OCI-LY7 (cell line): ENCODE data around the gene PAK5. TPM values are rescaled to one million over a fixed set of nuclear protein-coding genes. Genes with fewer than 3 reads are reported as not detected.

Source experiments
- BruUV-seq: library from RNA; stranded (reverse); fragments of 400-500 nt; replicated peaks from 2 replicates; lab custom pipeline; 2021; lab: Mats Ljungman, UMichigan
- CTCF ChIA-PET: fragments of 300-600 bp; sonication (Branson Sonifier 250); formaldehyde crosslinking; loops from one replicate; lab custom pipeline; 2022; ENCODE audit warnings: antibody characterized with exemption; ENCODE audit not compliant: unreplicated experiment; lab: Charles Lee
- POLR2A ChIA-PET: fragments of 300-600 bp; sonication (Branson Sonifier 250); formaldehyde crosslinking; loops from one replicate; lab custom pipeline; 2022; ENCODE audit warnings: antibody characterized with exemption; lab: Charles Lee
- DNase-seq: peaks from one replicate; pipeline ENCODE4 v3.0.0-alpha.2; 2015; ENCODE audit warnings: low spot score
- H2AFZ ChIP-seq: fragments of 200-600 bp; sonication (generic), shearing (Covaris generic); 2 replicates; pipeline ENCODE4 v1.6.1; 2014; ENCODE audit warnings: mild to moderate bottlenecking, antibody characterized with exemption, low read length, moderate library complexity
- H3K27ac ChIP-seq: fragments of 200-600 bp; sonication (generic); 2 replicates; pipeline ENCODE4 v1.5.1; 2014; ENCODE audit warnings: mixed run types, low read depth, mild to moderate bottlenecking, moderate library complexity, low read length, inconsistent platforms; ENCODE audit not compliant: poor library complexity, severe bottlenecking
- H3K36me3 ChIP-seq: fragments of 200-600 bp; sonication (generic); 2 replicates; pipeline ENCODE4 v1.6.1; 2014; ENCODE audit warnings: mild to moderate bottlenecking, antibody characterized with exemption, low read length, moderate library complexity, mixed read lengths; ENCODE audit not compliant: insufficient read depth
- H3K4me1 ChIP-seq: fragments of 200-600 bp; sonication (generic); 2 replicates; pipeline ENCODE4 v1.5.1; 2014; ENCODE audit warnings: mild to moderate bottlenecking, low read length; ENCODE audit not compliant: insufficient read depth, poor library complexity, severe bottlenecking
- H3K4me2 ChIP-seq: fragments of 200-600 bp; sonication (generic); 2 replicates; pipeline ENCODE4 v1.6.1; 2014; ENCODE audit warnings: mild to moderate bottlenecking, low read length
- H3K4me3 ChIP-seq: fragments of 200-600 bp; sonication (generic); 2 replicates; pipeline ENCODE4 v1.5.1; 2014; ENCODE audit warnings: mild to moderate bottlenecking, low read depth, low read length; ENCODE audit not compliant: poor library complexity, severe bottlenecking
- H3K79me2 ChIP-seq: fragments of 200-600 bp; sonication (generic); 2 replicates; pipeline ENCODE4 v1.6.1; 2016; ENCODE audit warnings: low read depth, mild to moderate bottlenecking, low read length, moderate library complexity, mixed read lengths; ENCODE audit not compliant: insufficient read depth
- H3K9me2 ChIP-seq: fragments of 200-600 bp; sonication (generic); 2 replicates; pipeline ENCODE4 v1.6.1; 2016; ENCODE audit warnings: mild to moderate bottlenecking, low read length, mixed read lengths; ENCODE audit not compliant: insufficient read depth
- H3K9me3 ChIP-seq: fragments of 200-600 bp; sonication (generic); 2 replicates; pipeline ENCODE4 v1.6.1; 2014; ENCODE audit warnings: mild to moderate bottlenecking, mixed run types, low read length, mixed read lengths
- H4K20me1 ChIP-seq: fragments of 200-600 bp; sonication (generic); 2 replicates; pipeline ENCODE4 v1.6.1; 2014; ENCODE audit warnings: mild to moderate bottlenecking, antibody characterized with exemption, low read length, moderate library complexity, mixed read lengths; ENCODE audit not compliant: insufficient read depth
- CTCF ChIP-seq: fragments of 200-600 bp; sonication (generic); conservative IDR thresholded peaks from 2 replicates; pipeline ENCODE4 v1.5.1; 2014; ENCODE audit warnings: mild to moderate bottlenecking, antibody characterized with exemption, low read length, moderate library complexity, mixed read lengths
- EZH2phosphoT487 ChIP-seq: fragments of 200-600 bp; sonication (generic); IDR thresholded peaks from 2 replicates; pipeline ENCODE4 v1.6.1; 2018; ENCODE audit warnings: low read depth, borderline replicate concordance, mild to moderate bottlenecking, mixed run types, antibody characterized with exemption, low read length, moderate library complexity, mixed read lengths
- intact Hi-C: fragments of 100-400 bp; cut with micrococcal nuclease; formaldehyde crosslinking; loops from one replicate; pipeline ENCODE4 v1.10.0; 2022; ENCODE audit not compliant: unreplicated experiment
- total RNA-seq, 2 experiments: library from RNA; depleted of rRNA in 1 of 2; stranded (reverse); fragments of >200 nt in 1 of 2; shearing (Covaris generic) in 1 of 2; gene quantifications; 2 replicates each; pipeline ENCODE4 v1.2.3, GENCODE V29; 2014 to 2022

The PAK5 gene
- total RNA-seq, 2 experiments from 2014 or later = not detected

GRCh38 chr20:9581509-9581908, 257.4 kb downstream of the PAK5 start:
- TF ChIP-seq CTCF (no peak), EZH2phosphoT487 (no peak)
- intact Hi-C loops = no loop called here
- H3K4me1 ChIP-seq = no peaks in the 10 kb centered on the region
- H2AFZ ChIP-seq = no peak overlapping the region
- H4K20me1 ChIP-seq = no peaks in the 10 kb centered on the region
- ChIA-PET POLR2A (no interaction called here), CTCF (no interaction called here)
- no peaks in the 10 kb centered on the region for H3K36me3 ChIP-seq
- no peaks in the 10 kb centered on the region for H3K9me2 ChIP-seq
- no peaks in the 10 kb centered on the region for H3K9me3 ChIP-seq
- BruUV-seq = no TSS peak
- H3K4me2 ChIP-seq = no peak overlapping the region
- H3K4me3 ChIP-seq = no peak overlapping the region
- DNase-seq = peak; percentile 1
- H3K79me2 ChIP-seq = no peaks in the 10 kb centered on the region
- no peak overlapping the region for H3K27ac ChIP-seq

GRCh38 chr20:9578594-9578993, 260.3 kb downstream of the PAK5 start:
- intact Hi-C loops = no loop called here
- no peaks in the 10 kb centered on the region for H3K79me2 ChIP-seq
- H3K9me3 ChIP-seq = no peaks in the 10 kb centered on the region
- ChIA-PET POLR2A (no interaction called here), CTCF (no interaction called here)
- H3K36me3 ChIP-seq = no peaks in the 10 kb centered on the region
- H4K20me1 ChIP-seq = no peaks in the 10 kb centered on the region
- H3K4me3 ChIP-seq = no peak overlapping the region
- no peak for DNase-seq
- no peak overlapping the region for H3K27ac ChIP-seq
- TF ChIP-seq CTCF (no peak), EZH2phosphoT487 (no peak)
- no TSS peak for BruUV-seq
- H3K4me1 ChIP-seq = no peaks in the 10 kb centered on the region
- H3K9me2 ChIP-seq = no peaks in the 10 kb centered on the region
- no peak overlapping the region for H3K4me2 ChIP-seq
- no peak overlapping the region for H2AFZ ChIP-seq

- H3K27ac ChIP-seq = no peak overlapping the region
- H3K4me2 ChIP-seq = no peak overlapping the region
- no peaks in the 10 kb centered on the region for H4K20me1 ChIP-seq
- TF ChIP-seq EZH2phosphoT487 (no peak), CTCF (no peak)
- H3K4me1 ChIP-seq = no peaks in the 10 kb centered on the region
- no TSS peak for BruUV-seq
- DNase-seq = no peak
- H3K4me3 ChIP-seq = no peak overlapping the region
- ChIA-PET CTCF (no interaction called here), POLR2A (no interaction called here)
- no peaks in the 10 kb centered on the region for H3K9me2 ChIP-seq
- H2AFZ ChIP-seq = no peak overlapping the region
- intact Hi-C loops = no loop called here
- no peaks in the 10 kb centered on the region for H3K9me3 ChIP-seq
- no peaks in the 10 kb centered on the region for H3K36me3 ChIP-seq
- H3K79me2 ChIP-seq = no peaks in the 10 kb centered on the region
Measured at GRCh38 chr20:9577397-9577796, 261.5 kb downstream of the PAK5 start.
